ENCODE data around the gene MBLAC1. TPM values are rescaled to one million over a fixed set of nuclear protein-coding genes. Genes with fewer than 3 reads are reported as not detected.

The MBLAC1 gene
- total and polyA plus RNA-seq, 9 of the 15 experiments (the other 6 are each of a cell fraction or from before 2014, with no cell fraction given): 0.03 to 3.1 (median 0.52) TPM

GRCh38 chr7:100093054-100093453, 33.7 kb upstream of the MBLAC1 start:
- no peak overlapping the region for H3K4me2 ChIP-seq (ENCODE audit: insufficient read depth, low read length)
- DNase-seq (ENCODE audit: extremely low read depth in 1 of 4, low spot score in 3 of 4) (no peak), ATAC-seq (peak; percentile 0; the same call in 1 of the 3 replicates), FAIRE-seq (no peak)
- TF ChIP-seq ZNF764 (CRISPR knock-in tag; IDR thresholded peaks at IDR 0.05; ENCODE audit: low read depth) (no peak), ZFX (CRISPR knock-in tag; IDR thresholded peaks at IDR 0.05) (no peak), SUPT5H (IDR thresholded peaks at IDR 0.05) (0 out of 2 replicates have a peak, but pooled peaks have one; percentile 14), YBX1 (IDR thresholded peaks at IDR 0.05) (no peak), PML (IDR thresholded peaks at IDR 0.05; ENCODE audit: low read length) (0 out of 2 replicates have a peak, but pooled peaks have one; percentile 16), POLR2A (conservative IDR thresholded peaks at IDR 0.05) (peak; percentile 37), NR0B1 (IDR thresholded peaks at IDR 0.05; ENCODE audit: partially characterized antibody) (no peak), SAFB (IDR thresholded peaks at IDR 0.05; ENCODE audit: borderline replicate concordance, low read depth, low read length) (no peak), GTF3C2 (IDR thresholded peaks at IDR 0.05; ENCODE audit: borderline replicate concordance, extremely low read depth, insufficient read length) (no peak), SMAD2 (IDR thresholded peaks at IDR 0.05; ENCODE audit: low read depth, low read length) (no peak), CBX5 (IDR thresholded peaks at IDR 0.05; ENCODE audit: borderline replicate concordance, low read depth) (no peak), NFIC (IDR thresholded peaks at IDR 0.05) (0 out of 2 replicates have a peak, but pooled peaks have one; percentile 7), POLR2AphosphoS5 (IDR thresholded peaks at IDR 0.05; ENCODE audit: control insufficient read depth, insufficient read depth, low read depth, low read length) (peak; percentile 69; the same call in 1 of the 2 replicates), C11orf30 (IDR thresholded peaks at IDR 0.05; ENCODE audit: low read depth) (no peak), ZNF639 (CRISPR knock-in tag; conservative IDR thresholded peaks at IDR 0.05 in 1 of 2, IDR thresholded peaks at IDR 0.05 in 1 of 2) (no peak), JUN (IDR thresholded peaks at IDR 0.05; ENCODE audit: borderline replicate concordance, low read depth, low read length) (no peak), JUN (CRISPR knock-in tag; IDR thresholded peaks at IDR 0.05; ENCODE audit: borderline replicate concordance) (no peak), ZNF263 (CRISPR knock-in tag; IDR thresholded peaks at IDR 0.05; ENCODE audit: borderline replicate concordance) (no peak)
- in situ Hi-C loops (cut with MboI): no loop called here
- peaks cover 36% of the 10 kb centered on the region for H4K20me1 ChIP-seq (replicated peaks; ENCODE audit: control insufficient read depth, insufficient read depth, low read length)
- peaks cover 38% of the 10 kb centered on the region for H3K79me2 ChIP-seq (ENCODE audit: control insufficient read depth, insufficient read depth, low read length)
- no peak overlapping the region; the same call in 2 of the 3 replicates for H3K27ac ChIP-seq (ENCODE audit: extremely low read depth, low read depth, low read length)
- H3K4me1 ChIP-seq (replicated peaks in 1 of 2; ENCODE audit: control insufficient read depth in 2 of 2, insufficient read depth in 2 of 2, low read length in 2 of 2): peaks cover 14 to 26% of the 10 kb centered on the region in 2 experiments
- H3K27me3 ChIP-seq (ENCODE audit: control insufficient read depth in 2 of 2, insufficient read depth in 2 of 2, low read length in 2 of 2): no peaks in the 10 kb centered on the region
- H3K9me3 ChIP-seq (replicated peaks; ENCODE audit: control insufficient read depth, insufficient read depth, low read depth, low read length): no peaks in the 10 kb centered on the region
- WGBS (ENCODE audit: insufficient coverage, low coverage, missing lambda C conversion rate): 82% methylated on average over 8 of the region's 8 CpGs
- peaks cover 83% of the 10 kb centered on the region for H3K36me3 ChIP-seq (ENCODE audit: control insufficient read depth, insufficient read depth, low read length)
- intact Hi-C loops (cut with micrococcal nuclease): no loop called here
- no peak overlapping the region for H3K4me3 ChIP-seq
- no peak overlapping the region for H2AFZ ChIP-seq (ENCODE audit: low read depth, low read length)
- peak overlapping the region in 1 of 2 experiments; percentile 61; a peak in 2 of 4 replicates for H3K9ac ChIP-seq (ENCODE audit: insufficient read depth in 1 of 2, low read depth in 2 of 2, low read length in 2 of 2)
- CTCF ChIA-PET (ENCODE audit: low intra/inter-chr PET ratio): no interaction called here
- BruUV-seq (replicated peaks): TSS peak; percentile 52
- POLR2A ChIA-PET: interaction anchor here (0.8 to 7.9 kb wide), 5 partner anchors 8 to 533 kb away, joined by 4 to 115 read pairs (median 10); partner anchors contain the start of genes AP4M1 and MCM7
- no peaks in the 10 kb centered on the region for H3K9me1 ChIP-seq (ENCODE audit: control insufficient read depth, insufficient read depth, low read length)
